CD4-positive, alpha-beta T cell (primary cell): ENCODE data around the gene FKBP15. TPM values are rescaled to one million over a fixed set of nuclear protein-coding genes. Genes with fewer than 3 reads are reported as not detected.

Experiments
- ATAC-seq: fragments of 200-7000 bp; cut with Tn5 transposase; one replicate; pipeline ENCODE4 v1.10.0; 2022; ENCODE audit warnings: mild to moderate bottlenecking; ENCODE audit not compliant: poor library complexity
- CTCF ChIA-PET: fragments of 350-600 bp; sonication (Branson Sonifier 250); formaldehyde crosslinking; loops from one replicate; lab custom pipeline; 2021; ENCODE audit warnings: antibody characterized with exemption, inconsistent platforms; lab: Charles Lee
- POLR2A ChIA-PET: fragments of 350-600 bp; sonication (Branson Sonifier 250); formaldehyde crosslinking; loops from one replicate; lab custom pipeline; 2021; ENCODE audit warnings: antibody characterized with exemption, inconsistent platforms; lab: Charles Lee
- DNase-seq, 14 experiments: peaks; one replicate each; pipeline ENCODE4 v3.0.0-alpha.2; 2013 to 2020; ENCODE audit warnings: mixed read lengths in 2 of 14
- H3K27ac ChIP-seq, 2 donors: one replicate each; pipeline versions ENCODE4 v1.5.1 to v1.7.0; 2013; ENCODE audit warnings: low read length in 2 of 2, low read depth in 1 of 2, mild to moderate bottlenecking in 1 of 2
- H3K27me3 ChIP-seq, 2 experiments: 1 replicate in 1 of 2; 2 replicates in 1 of 2; pipeline versions ENCODE4 v1.6.1 to v1.7.0; 2013; ENCODE audit warnings: low read length in 2 of 2, control low read depth in 1 of 2, mild to moderate bottlenecking in 1 of 2, moderate library complexity in 1 of 2; ENCODE audit not compliant: insufficient read depth in 2 of 2, control insufficient read depth in 1 of 2
- H3K36me3 ChIP-seq: one replicate; pipeline ENCODE4 v1.6.1; 2013; ENCODE audit warnings: low read length, control low read depth; ENCODE audit not compliant: insufficient read depth
- H3K4me1 ChIP-seq: one replicate; pipeline ENCODE4 v1.6.1; 2013; ENCODE audit warnings: low read length, control low read depth; ENCODE audit not compliant: insufficient read depth
- H3K4me3 ChIP-seq: one replicate; pipeline ENCODE4 v1.5.1; 2013; ENCODE audit warnings: mild to moderate bottlenecking, low read length, moderate library complexity
- H3K9me3 ChIP-seq, 2 experiments: 1 replicate in 1 of 2; 2 replicates in 1 of 2; pipeline versions ENCODE4 v1.6.1 to v1.7.0; 2013; ENCODE audit warnings: low read length in 2 of 2, mild to moderate bottlenecking in 2 of 2, control low read depth in 1 of 2, moderate library complexity in 1 of 2; ENCODE audit not compliant: control insufficient read depth in 1 of 2, insufficient read depth in 1 of 2
- H3K27ac Mint-ChIP-seq: one replicate; pipeline ENCODE4 v1.8.0; 2020; ENCODE audit warnings: mixed read lengths
- H3K27me3 Mint-ChIP-seq: one replicate; pipeline ENCODE4 v1.8.0; 2021; ENCODE audit warnings: mixed read lengths
- H3K36me3 Mint-ChIP-seq: one replicate; pipeline ENCODE4 v1.8.0; 2021; ENCODE audit warnings: low read depth, mixed read lengths
- H3K4me1 Mint-ChIP-seq: one replicate; pipeline ENCODE4 v1.8.0; 2021; ENCODE audit warnings: low read depth, mixed read lengths
- H3K4me3 Mint-ChIP-seq: one replicate; pipeline ENCODE4 v1.8.0; 2020; ENCODE audit warnings: mild to moderate bottlenecking, mixed read lengths
- H3K9me3 Mint-ChIP-seq: one replicate; pipeline ENCODE4 v1.8.0; 2020; ENCODE audit warnings: mixed read lengths
- intact Hi-C, 2 experiments: fragments of 100-400 bp; cut with DNase I in 1 of 2; cut with micrococcal nuclease in 1 of 2; formaldehyde crosslinking; loops; one replicate each; pipeline versions ENCODE4 v1.15.1 to v1.9.0; 2023 to 2025; cut with DNase I, micrococcal nuclease
- total RNA-seq, 174 experiments: library from RNA in 2 of 174; stranded (reverse) in 2 of 174; gene quantifications; one replicate each; pipeline ENCODE4 v1.2.3 and lab custom pipeline; 2021 to 2026
- TF ChIP-seq, protein P1 (sequence below): fragments of 200-600 bp; IDR thresholded peaks from one replicate; pipeline ENCODE4 v1.8.0; 2022; ENCODE audit warnings: antibody characterized with exemption, mild to moderate bottlenecking

Gene FKBP15
- total RNA-seq, 2 experiments from 2014 or later = 11.9 to 14.2 TPM

DNA sequence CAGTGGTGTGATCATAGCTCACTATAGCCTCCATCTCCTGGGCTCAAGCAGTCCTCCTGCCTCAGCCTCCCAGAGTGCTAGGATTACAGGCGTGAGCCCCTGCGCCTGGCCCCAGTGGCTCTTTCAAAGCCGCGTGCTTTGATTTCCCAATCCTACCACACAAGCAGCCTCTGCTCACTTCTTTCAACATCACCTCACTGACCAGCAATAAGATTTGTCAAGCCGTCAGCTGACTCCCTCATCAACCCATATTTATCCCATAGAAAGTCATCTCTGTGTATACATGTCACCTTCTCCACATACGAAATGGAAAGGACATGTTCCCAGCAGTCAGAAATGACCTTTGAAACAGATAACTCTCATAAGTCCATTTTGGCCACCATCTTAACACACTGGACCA, 44.3 kb downstream of the FKBP15 start:
- H3K4me1 ChIP-seq = no peaks in the 10 kb centered on the region
- Mint-ChIP-seq H3K36me3 (peaks cover 95% of the 10 kb centered on the region), H3K27me3 (no peaks in the 10 kb centered on the region), H3K9me3 (no peaks in the 10 kb centered on the region), H3K4me1 (no peaks in the 10 kb centered on the region), H3K27ac (no peak overlapping the region), H3K4me3 (no peak overlapping the region)
- H3K9me3 ChIP-seq = no peaks in the 10 kb centered on the region
- no peaks in the 10 kb centered on the region for H3K27me3 ChIP-seq
- ATAC-seq (no peak), DNase-seq (no peak)
- POLR2A ChIA-PET = no interaction called here
- no peak overlapping the region for H3K27ac ChIP-seq
- CTCF ChIA-PET = no interaction called here
- intact Hi-C loops = no loop called here
- peaks cover 80% of the 10 kb centered on the region for H3K36me3 ChIP-seq
- TF ChIP-seq, protein P1, sequence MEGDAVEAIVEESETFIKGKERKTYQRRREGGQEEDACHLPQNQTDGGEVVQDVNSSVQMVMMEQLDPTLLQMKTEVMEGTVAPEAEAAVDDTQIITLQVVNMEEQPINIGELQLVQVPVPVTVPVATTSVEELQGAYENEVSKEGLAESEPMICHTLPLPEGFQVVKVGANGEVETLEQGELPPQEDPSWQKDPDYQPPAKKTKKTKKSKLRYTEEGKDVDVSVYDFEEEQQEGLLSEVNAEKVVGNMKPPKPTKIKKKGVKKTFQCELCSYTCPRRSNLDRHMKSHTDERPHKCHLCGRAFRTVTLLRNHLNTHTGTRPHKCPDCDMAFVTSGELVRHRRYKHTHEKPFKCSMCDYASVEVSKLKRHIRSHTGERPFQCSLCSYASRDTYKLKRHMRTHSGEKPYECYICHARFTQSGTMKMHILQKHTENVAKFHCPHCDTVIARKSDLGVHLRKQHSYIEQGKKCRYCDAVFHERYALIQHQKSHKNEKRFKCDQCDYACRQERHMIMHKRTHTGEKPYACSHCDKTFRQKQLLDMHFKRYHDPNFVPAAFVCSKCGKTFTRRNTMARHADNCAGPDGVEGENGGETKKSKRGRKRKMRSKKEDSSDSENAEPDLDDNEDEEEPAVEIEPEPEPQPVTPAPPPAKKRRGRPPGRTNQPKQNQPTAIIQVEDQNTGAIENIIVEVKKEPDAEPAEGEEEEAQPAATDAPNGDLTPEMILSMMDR = no peak
- H3K4me3 ChIP-seq = no peak overlapping the region

DNA sequence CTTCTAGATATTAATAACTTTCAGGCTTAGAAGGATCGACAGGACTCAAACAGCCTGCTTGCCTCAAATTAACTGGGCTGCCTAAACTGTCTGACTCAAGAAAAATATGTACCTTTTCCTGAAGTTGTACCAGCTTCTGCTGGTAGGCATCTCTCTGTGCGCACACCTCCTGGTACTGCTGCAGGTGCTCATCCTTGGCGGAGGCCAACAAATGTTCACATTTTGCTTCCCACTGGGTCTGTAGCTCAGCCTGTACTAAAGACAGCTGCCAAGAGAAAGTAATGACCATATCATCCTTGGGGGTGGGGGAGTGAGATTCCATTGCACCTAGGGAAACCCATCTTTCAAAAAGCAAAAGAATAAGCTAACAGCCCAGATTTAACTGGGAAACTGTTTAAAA, 47.7 kb downstream of the FKBP15 start:
- Histone ChIP-seq H3K4me1 (no peaks in the 10 kb centered on the region), H3K27me3 (no peaks in the 10 kb centered on the region), H3K27ac (no peak overlapping the region), H3K36me3 (peaks cover 85% of the 10 kb centered on the region), H3K9me3 (no peaks in the 10 kb centered on the region), H3K4me3 (no peak overlapping the region)
- H3K9me3 Mint-ChIP-seq = no peaks in the 10 kb centered on the region
- no peak overlapping the region for H3K4me3 Mint-ChIP-seq
- intact Hi-C loops = no loop called here
- TF ChIP-seq, protein P1 = no peak
- ChIA-PET CTCF (no interaction called here), POLR2A (interaction anchor here (0.9 kb wide), 1 partner anchor 11 kb away, joined by 4 read pairs; no protein-coding TSS in a partner anchor)
- H3K36me3 Mint-ChIP-seq = peaks cover 98% of the 10 kb centered on the region
- DNase-seq (no peak), ATAC-seq (no peak)
- no peaks in the 10 kb centered on the region for H3K4me1 Mint-ChIP-seq
- no peak overlapping the region for H3K27ac Mint-ChIP-seq
- H3K27me3 Mint-ChIP-seq = no peaks in the 10 kb centered on the region

DNA sequence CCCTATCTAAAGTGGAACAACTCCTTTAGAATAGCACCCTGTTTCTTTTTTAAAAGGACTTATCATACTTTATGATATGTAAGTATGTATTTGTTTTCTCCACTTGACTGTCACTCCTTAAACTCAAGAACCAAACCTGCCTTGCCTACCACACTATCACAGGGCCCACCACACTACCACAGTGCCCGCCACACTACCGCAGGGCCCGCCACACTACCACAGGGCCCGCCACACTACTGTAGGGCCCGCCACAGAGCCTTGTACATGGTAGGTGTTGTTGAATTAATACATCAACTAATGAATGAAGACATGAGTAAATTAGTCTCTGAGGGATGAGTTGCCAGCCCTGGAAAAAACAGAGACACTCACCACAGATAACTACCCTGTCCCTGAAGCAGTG, 52.3 kb downstream of the FKBP15 start:
- DNase-seq (no peak), ATAC-seq (no peak)
- no peak overlapping the region for H3K4me3 Mint-ChIP-seq
- H3K4me1 Mint-ChIP-seq = no peaks in the 10 kb centered on the region
- Histone ChIP-seq H3K4me1 (no peaks in the 10 kb centered on the region), H3K9me3 (no peaks in the 10 kb centered on the region), H3K27me3 (no peaks in the 10 kb centered on the region), H3K4me3 (no peak overlapping the region), H3K36me3 (peaks cover 93% of the 10 kb centered on the region), H3K27ac (no peak overlapping the region)
- ChIA-PET POLR2A (no interaction called here), CTCF (no interaction called here)
- intact Hi-C loops = no loop called here
- H3K9me3 Mint-ChIP-seq = no peaks in the 10 kb centered on the region
- no peaks in the 10 kb centered on the region for H3K27me3 Mint-ChIP-seq
- no peak overlapping the region for H3K27ac Mint-ChIP-seq
- TF ChIP-seq, protein P1 = no peak
- peaks cover 95% of the 10 kb centered on the region for H3K36me3 Mint-ChIP-seq
